Tibial nerve (tissue), 4 donors: ENCODE results near the gene CPNE1. TPM values are rescaled to one million over a fixed set of nuclear protein-coding genes. Genes with fewer than 3 reads are reported as not detected.

ENCODE experiments used
- DNase-seq, 2 donors: peaks; one replicate each; pipeline ENCODE4 v3.0.0-alpha.2; 2019; ENCODE audit warnings: low spot score in 2 of 2
- H3K27ac ChIP-seq, 4 donors: fragments of 200-600 bp; sonication (generic) in 3 of 4; one replicate each; pipeline ENCODE4 v1.5.1; 2017 to 2019; ENCODE audit warnings: mild to moderate bottlenecking in 1 of 4
- H3K27me3 ChIP-seq, 2 donors: fragments of 200-600 bp; sonication (generic) in 1 of 2; one replicate each; pipeline versions ENCODE4 v1.5.1 to v1.6.0; 2017 to 2019
- H3K36me3 ChIP-seq, 3 donors: fragments of 200-600 bp; sonication (generic); one replicate each; pipeline ENCODE4 v1.5.1; 2018 to 2019
- H3K4me1 ChIP-seq, 4 donors: fragments of 200-600 bp; sonication (generic) in 3 of 4; one replicate each; pipeline ENCODE4 v1.5.1; 2017 to 2019
- H3K4me3 ChIP-seq, 4 donors: fragments of 200-600 bp; sonication (generic) in 3 of 4; one replicate each; pipeline ENCODE4 v1.5.1; 2017 to 2019; ENCODE audit warnings: mild to moderate bottlenecking in 1 of 4, moderate library complexity in 1 of 4
- H3K9me3 ChIP-seq, 4 donors: fragments of 200-600 bp; sonication (generic) in 3 of 4; one replicate each; pipeline ENCODE4 v1.5.1; 2017 to 2019
- CTCF ChIP-seq, 5 experiments: fragments of 200-600 bp in 3 of 5; fragments of 450-650 bp in 2 of 5; sonication (generic) in 3 of 5; IDR thresholded peaks; one replicate each; pipeline ENCODE4 v1.5.1; 2016 to 2019; ENCODE audit warnings: antibody characterized with exemption in 5 of 5, mild to moderate bottlenecking in 3 of 5, moderate library complexity in 2 of 5
- EP300 ChIP-seq, 2 donors: sonication (generic); formaldehyde crosslinking; IDR thresholded peaks; one replicate each; pipeline ENCODE4 v1.6.1; 2017; ENCODE audit warnings: antibody characterized with exemption in 2 of 2, mild to moderate bottlenecking in 1 of 2
- POLR2A ChIP-seq, 2 donors: fragments of 450-650 bp; IDR thresholded peaks; one replicate each; pipeline ENCODE4 v1.6.1; 2017; ENCODE audit warnings: antibody characterized with exemption in 2 of 2, mild to moderate bottlenecking in 2 of 2, moderate library complexity in 2 of 2
- WGBS, 2 donors: methylation state at CpG; one replicate each; pipeline ENCODE4 v1.1.5; 2018; 5-methylcytosine and 5-hydroxymethylcytosine counted together
- total RNA-seq, 4 donors: library from RNA; depleted of rRNA; stranded (reverse); fragments of >200 nt; gene quantifications; one replicate each; pipeline ENCODE4 v1.1.0, GENCODE V29; 2016

Gene CPNE1
- total RNA-seq, 4 donors from 2014 or later: 116 to 151 (median 144) TPM

- H3K4me3 ChIP-seq: no peak overlapping the region
- H3K36me3 ChIP-seq: no peaks in the 10 kb centered on the region
- no peak for DNase-seq
- H3K27ac ChIP-seq: no peak overlapping the region
- 74 to 84% methylated on average over 9 of the region's 9 CpGs for WGBS, 2 donors
- H3K9me3 ChIP-seq: no peaks in the 10 kb centered on the region
- TF ChIP-seq POLR2A (IDR thresholded peaks at IDR 0.05) (no peak), EP300 (IDR thresholded peaks at IDR 0.05) (no peak), CTCF (IDR thresholded peaks at IDR 0.05) (no peak)
- peaks cover 0 to 38% of the 10 kb centered on the region in 2 donors for H3K27me3 ChIP-seq
- H3K4me1 ChIP-seq: peaks cover 0 to 20% (median 16%) of the 10 kb centered on the region in 4 donors
Observed at GRCh38 chr20:35599776-35600120, 65.0 kb downstream of the CPNE1 start.

- no peak overlapping the region for H3K27ac ChIP-seq
- no peak for DNase-seq
- TF ChIP-seq EP300 (IDR thresholded peaks at IDR 0.05): no peak
- no peak for TF ChIP-seq POLR2A (IDR thresholded peaks at IDR 0.05)
- TF ChIP-seq CTCF (IDR thresholded peaks at IDR 0.05): no peak
- H3K4me1 ChIP-seq: peaks cover 0 to 20% (median 16%) of the 10 kb centered on the region in 4 donors
- no peaks in the 10 kb centered on the region for H3K36me3 ChIP-seq
- 82% methylated on average over 19 to 22 of the region's 22 CpGs for WGBS, 2 donors
- no peaks in the 10 kb centered on the region for H3K9me3 ChIP-seq
- H3K27me3 ChIP-seq: peaks cover 0 to 38% of the 10 kb centered on the region in 2 donors
- H3K4me3 ChIP-seq: no peak overlapping the region
Observed at GRCh38 chr20:35598899-35599775, 65.6 kb downstream of the CPNE1 start.

- no peak for TF ChIP-seq POLR2A (IDR thresholded peaks at IDR 0.05)
- no peak for TF ChIP-seq CTCF (IDR thresholded peaks at IDR 0.05)
- no peak for TF ChIP-seq EP300 (IDR thresholded peaks at IDR 0.05)
- H3K4me3 ChIP-seq: no peak overlapping the region
- peaks cover 0 to 38% of the 10 kb centered on the region in 2 donors for H3K27me3 ChIP-seq
- WGBS, 2 donors: 52 to 65% methylated on average over 7 of the region's 7 CpGs
- no peaks in the 10 kb centered on the region for H3K9me3 ChIP-seq
- H3K36me3 ChIP-seq: no peaks in the 10 kb centered on the region
- H3K4me1 ChIP-seq: peaks cover 0 to 20% (median 16%) of the 10 kb centered on the region in 4 donors
- no peak for DNase-seq
- H3K27ac ChIP-seq: no peak overlapping the region
Observed at GRCh38 chr20:35598476-35598875, 66.2 kb downstream of the CPNE1 start.

- TF ChIP-seq POLR2A (IDR thresholded peaks at IDR 0.05) (no peak), CTCF (IDR thresholded peaks at IDR 0.05) (no peak), EP300 (IDR thresholded peaks at IDR 0.05) (no peak)
- no peak overlapping the region for H3K27ac ChIP-seq
- peaks cover 0 to 33% of the 10 kb centered on the region in 2 donors for H3K27me3 ChIP-seq
- peaks cover 0 to 19% (median 16%) of the 10 kb centered on the region in 4 donors for H3K4me1 ChIP-seq
- DNase-seq: no peak
- H3K4me3 ChIP-seq: no peak overlapping the region
- WGBS, 2 donors: 83 to 84% methylated on average over 2 of the region's 2 CpGs
- no peaks in the 10 kb centered on the region for H3K9me3 ChIP-seq
- no peaks in the 10 kb centered on the region for H3K36me3 ChIP-seq
Observed at GRCh38 chr20:35597186-35597585, 67.5 kb downstream of the CPNE1 start.

GRCh38 chr20:35595901-35596300, 68.8 kb downstream of the CPNE1 start:
- DNase-seq: no peak
- 67 to 71% methylated on average over 7 of the region's 7 CpGs for WGBS, 2 donors
- H3K9me3 ChIP-seq: no peaks in the 10 kb centered on the region
- peaks cover 0 to 23% of the 10 kb centered on the region in 2 donors for H3K27me3 ChIP-seq
- H3K4me3 ChIP-seq: no peak overlapping the region
- H3K4me1 ChIP-seq: peaks cover 0 to 6% (median 5%) of the 10 kb centered on the region in 4 donors
- no peak overlapping the region for H3K27ac ChIP-seq
- H3K36me3 ChIP-seq: no peaks in the 10 kb centered on the region
- TF ChIP-seq CTCF (IDR thresholded peaks at IDR 0.05) (no peak), POLR2A (IDR thresholded peaks at IDR 0.05) (no peak), EP300 (IDR thresholded peaks at IDR 0.05) (no peak)
